GM12864 (cell line): ENCODE results near the gene ZNF469.
"Not testable (repeated sequence)": the region's sequence is repeated elsewhere in the genome, so short reads cannot be mapped to it uniquely, and the experiment has no call there.

Source experiments
- DNase-seq: peaks from one replicate; pipeline ENCODE4 v3.0.0-alpha.2; 2011; ENCODE audit warnings: low read depth
- H3K4me3 ChIP-seq: 2 replicates; pipeline ENCODE4 v1.5.1; 2011; ENCODE audit warnings: mild to moderate bottlenecking, low read depth, low read length, control low read depth
- TF ChIP-seq, protein P1 (sequence below): IDR thresholded peaks from 2 replicates; pipeline ENCODE4 v1.5.1; 2011; ENCODE audit warnings: low read depth, mild to moderate bottlenecking, moderate library complexity, low read length, control low read depth, inconsistent platforms; ENCODE audit errors: missing control alignments

Gene ZNF469

GRCh38 chr16:88407042-88407420, 24.3 kb downstream of the ZNF469 start:
- DNase-seq: no peak
- H3K4me3 ChIP-seq: no peak overlapping the region
- TF ChIP-seq, protein P1, sequence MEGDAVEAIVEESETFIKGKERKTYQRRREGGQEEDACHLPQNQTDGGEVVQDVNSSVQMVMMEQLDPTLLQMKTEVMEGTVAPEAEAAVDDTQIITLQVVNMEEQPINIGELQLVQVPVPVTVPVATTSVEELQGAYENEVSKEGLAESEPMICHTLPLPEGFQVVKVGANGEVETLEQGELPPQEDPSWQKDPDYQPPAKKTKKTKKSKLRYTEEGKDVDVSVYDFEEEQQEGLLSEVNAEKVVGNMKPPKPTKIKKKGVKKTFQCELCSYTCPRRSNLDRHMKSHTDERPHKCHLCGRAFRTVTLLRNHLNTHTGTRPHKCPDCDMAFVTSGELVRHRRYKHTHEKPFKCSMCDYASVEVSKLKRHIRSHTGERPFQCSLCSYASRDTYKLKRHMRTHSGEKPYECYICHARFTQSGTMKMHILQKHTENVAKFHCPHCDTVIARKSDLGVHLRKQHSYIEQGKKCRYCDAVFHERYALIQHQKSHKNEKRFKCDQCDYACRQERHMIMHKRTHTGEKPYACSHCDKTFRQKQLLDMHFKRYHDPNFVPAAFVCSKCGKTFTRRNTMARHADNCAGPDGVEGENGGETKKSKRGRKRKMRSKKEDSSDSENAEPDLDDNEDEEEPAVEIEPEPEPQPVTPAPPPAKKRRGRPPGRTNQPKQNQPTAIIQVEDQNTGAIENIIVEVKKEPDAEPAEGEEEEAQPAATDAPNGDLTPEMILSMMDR: no peak

DNA sequence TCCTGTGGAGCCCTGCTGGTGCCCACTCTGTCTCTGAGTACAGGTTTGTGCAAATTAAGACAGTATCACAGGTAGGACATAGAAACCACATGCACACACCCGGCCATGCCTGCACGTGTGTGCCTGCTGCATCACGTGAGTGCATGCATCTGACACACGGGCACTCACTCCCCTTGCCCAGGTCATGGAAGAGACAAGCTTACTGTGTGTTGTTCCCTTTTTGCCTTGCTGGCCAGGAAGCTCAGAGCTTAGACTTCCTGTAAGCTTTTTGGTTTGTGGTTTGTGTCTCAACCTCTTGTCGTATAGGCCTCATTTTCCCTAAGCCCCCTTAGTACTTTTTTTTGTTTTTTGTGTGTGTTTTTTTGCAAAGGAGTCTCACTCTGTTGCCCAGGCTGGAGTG, 25.0 kb downstream of the ZNF469 start:
- no peak for DNase-seq
- H3K4me3 ChIP-seq: no peak overlapping the region
- TF ChIP-seq, protein P1: no peak

DNA sequence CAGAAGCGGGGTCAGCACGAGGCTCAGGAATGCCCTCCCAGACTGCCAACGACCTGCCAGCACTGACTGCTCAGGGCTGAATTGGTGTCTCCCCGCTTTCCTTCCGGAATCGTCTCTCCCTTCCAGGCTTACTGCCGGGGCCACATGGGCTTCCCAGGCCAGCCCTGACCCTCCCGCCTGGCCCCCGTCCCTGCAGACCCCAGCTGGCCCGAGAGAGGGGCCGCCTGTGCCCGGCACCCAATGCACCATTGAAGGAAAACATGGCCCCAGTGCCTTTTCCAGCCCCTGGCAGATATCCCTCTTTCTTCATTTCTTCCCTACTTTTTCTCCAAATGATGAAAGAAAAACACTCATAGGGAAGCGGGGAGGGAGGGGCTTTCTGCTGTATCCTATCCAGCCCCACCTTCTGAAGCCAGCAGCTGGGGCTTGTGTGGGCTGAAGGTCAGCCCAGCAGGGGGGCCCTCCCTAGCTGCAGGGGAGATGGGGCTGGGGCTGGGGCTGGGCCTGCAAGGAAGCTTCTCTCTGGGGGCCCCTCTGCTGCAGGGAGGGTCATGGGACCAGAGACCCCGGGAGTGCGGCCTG, 25.9 kb downstream of the ZNF469 start:
- DNase-seq: no peak
- TF ChIP-seq, protein P1: no peak
- no peak overlapping the region for H3K4me3 ChIP-seq

GRCh38 chr16:88409296-88410065, 26.7 kb downstream of the ZNF469 start:
- no peak overlapping the region for H3K4me3 ChIP-seq
- TF ChIP-seq, protein P1: no peak
- no peak for DNase-seq

- DNase-seq, H3K4me3 ChIP-seq: not testable (repeated sequence)
Observed at GRCh38 chr16:88410297-88410968, 27.7 kb downstream of the ZNF469 start.

DNA sequence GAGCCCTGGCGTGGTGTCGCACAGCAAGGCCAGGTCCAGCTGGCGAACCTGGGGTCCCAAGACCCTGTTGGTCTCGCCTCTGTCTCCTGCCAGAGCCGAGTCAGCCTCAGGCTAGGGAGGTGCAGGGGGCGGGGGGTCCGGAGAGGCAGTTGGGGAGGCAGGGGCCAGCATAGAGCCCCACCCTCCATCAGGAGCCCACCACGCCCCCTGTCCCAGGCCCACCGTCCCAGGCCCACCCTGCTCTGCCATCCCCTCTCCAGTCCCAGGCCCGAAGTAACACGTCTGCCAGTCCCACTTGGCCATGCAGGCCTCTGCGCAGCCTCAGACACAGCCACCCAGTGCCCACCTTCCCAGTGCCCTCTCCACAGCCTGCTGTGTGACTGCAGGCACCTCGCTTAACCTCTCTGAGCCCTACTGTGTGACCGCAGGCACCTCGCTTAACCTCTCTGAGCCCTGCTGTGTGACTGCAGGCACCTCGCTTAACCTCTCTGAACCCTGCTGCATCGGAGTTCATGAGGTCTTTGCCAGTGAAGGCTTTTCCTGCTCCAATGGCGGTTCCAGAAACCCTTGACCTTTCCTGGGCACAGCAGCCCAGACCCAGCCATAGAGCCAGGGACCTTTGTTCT, 29.3 kb downstream of the ZNF469 start:
- no peak overlapping the region for H3K4me3 ChIP-seq
- TF ChIP-seq, protein P1: no peak
- no peak for DNase-seq

- no peak for DNase-seq
- H3K4me3 ChIP-seq: no peak overlapping the region
- TF ChIP-seq, protein P1: no peak
Observed at GRCh38 chr16:88412766-88413165, 30.0 kb downstream of the ZNF469 start.
